Breast epithelium (tissue), 3 donors: ENCODE results near the gene CINP.

Experiments
- CTCF ChIP-seq, 3 donors: fragments of 450-650 bp; IDR thresholded peaks; one replicate each; pipeline ENCODE4 v1.5.1; 2016 to 2017; ENCODE audit warnings: antibody characterized with exemption in 3 of 3, mild to moderate bottlenecking in 3 of 3, moderate library complexity in 3 of 3
- POLR2A ChIP-seq: fragments of 450-650 bp; IDR thresholded peaks from one replicate; pipeline ENCODE4 v1.6.1; 2016; ENCODE audit warnings: antibody characterized with exemption, mild to moderate bottlenecking, moderate library complexity

- no peak for TF ChIP-seq CTCF (IDR thresholded peaks at IDR 0.05)
- TF ChIP-seq POLR2A = no peak
Observed at GRCh38 chr14:102333795-102334705, 28.6 kb downstream of the CINP start.
